ENCODE data around the gene CATSPER2. TPM values are rescaled to one million over a fixed set of nuclear protein-coding genes. Genes with fewer than 3 reads are reported as not detected.
"Not testable (repeated sequence)": the region's sequence is repeated elsewhere in the genome, so short reads cannot be mapped to it uniquely, and the experiment has no call there.

Gene CATSPER2
- total RNA-seq, 1 donor from 2014 or later = 3.3 TPM

GRCh38 chr15:43592841-43593240 is 55.8 kb downstream of the CATSPER2 start:
- not testable (repeated sequence) for H3K9me3 Mint-ChIP-seq (ENCODE audit: unreplicated experiment); H3K4me3 Mint-ChIP-seq (ENCODE audit: unreplicated experiment); DNase-seq (ENCODE audit: extremely low spot score, unreplicated experiment); H3K4me1 Mint-ChIP-seq (ENCODE audit: unreplicated experiment); H3K27ac Mint-ChIP-seq (ENCODE audit: unreplicated experiment); H3K36me3 Mint-ChIP-seq (ENCODE audit: unreplicated experiment)
- peaks cover 14% of the 10 kb centered on the region for H3K27me3 Mint-ChIP-seq (ENCODE audit: unreplicated experiment)

GRCh38 chr15:43589778-43590466 is 58.7 kb downstream of the CATSPER2 start, which contains the start of gene PPIP5K1:
TSS of gene PPIP5K1 (minus strand) at chr15:43590208. CDS start at chr15:43584504, 5,704 bp downstream.
- DNase-seq (ENCODE audit: extremely low spot score, unreplicated experiment); H3K27ac Mint-ChIP-seq (ENCODE audit: unreplicated experiment); H3K4me3 Mint-ChIP-seq (ENCODE audit: unreplicated experiment); H3K27me3 Mint-ChIP-seq (ENCODE audit: unreplicated experiment); H3K36me3 Mint-ChIP-seq (ENCODE audit: unreplicated experiment); H3K9me3 Mint-ChIP-seq (ENCODE audit: unreplicated experiment); H3K4me1 Mint-ChIP-seq (ENCODE audit: unreplicated experiment): not testable (repeated sequence)

Other genes with a start within 250 kb of the CATSPER2 start
- 61.2 and 64.6 TPM in 2 replicates for gene TP53BP1, start 155.7 kb downstream of the CATSPER2 start, total RNA-seq
- gene MAP1A, start 131.2 kb downstream of the CATSPER2 start, total RNA-seq = 27.6 and 29.2 TPM in 2 replicates
- gene PPIP5K1, start 58.6 kb downstream of the CATSPER2 start, total RNA-seq = 26.1 and 34.5 TPM in 2 replicates
- gene CKMT1B, start 54.8 kb downstream of the CATSPER2 start, total RNA-seq = not detected in 2 replicates
- 0.30 and 0.34 TPM in 2 replicates for gene STRC, start 30.0 kb downstream of the CATSPER2 start, total RNA-seq
- not detected in 2 replicates for gene CKMT1A, start 45.0 kb upstream of the CATSPER2 start, total RNA-seq
- gene PDIA3, start 97.6 kb upstream of the CATSPER2 start, total RNA-seq = 496 and 527 TPM in 2 replicates
- gene ELL3, start 128.1 kb upstream of the CATSPER2 start, total RNA-seq = 1.6 and 2.3 TPM in 2 replicates
- 1,268 and 1,325 TPM in 2 replicates for gene SERF2, start 143.5 kb upstream of the CATSPER2 start, total RNA-seq
- not detected in 2 replicates for gene SERINC4, start 151.4 kb upstream of the CATSPER2 start, total RNA-seq
- 13.7 and 14.0 TPM in 2 replicates for gene HYPK, start 151.8 kb upstream of the CATSPER2 start, total RNA-seq
- gene MFAP1, start 175.8 kb upstream of the CATSPER2 start, total RNA-seq = 29.6 and 30.2 TPM in 2 replicates
- 6.0 and 7.6 TPM in 2 replicates for gene WDR76, start 178.2 kb upstream of the CATSPER2 start, total RNA-seq